T-cell (primary cell): ENCODE results near the gene SLC6A13. TPM values are rescaled to one million over a fixed set of nuclear protein-coding genes. Genes with fewer than 3 reads are reported as not detected.

Experiments
- ATAC-seq, 4 experiments: fragments of 200-7000 bp in 3 of 4; fragments of 150-1000 bp in 1 of 4; cut with Tn5 transposase; replicated peaks in 1 of 4; 1 replicate in 3 of 4; 2 replicates in 1 of 4; pipeline ENCODE4 v1.10.0; 2021; ENCODE audit warnings: moderate library complexity in 3 of 4, mild to moderate bottlenecking in 2 of 4, moderate number of reproducible peaks in 1 of 4
- CTCF ChIA-PET, 2 donors: fragments of 300-600 bp; sonication (Branson Sonifier 250); formaldehyde crosslinking; loops; one replicate each; lab custom pipeline; 2022; ENCODE audit warnings: antibody characterized with exemption in 2 of 2; lab: Charles Lee
- POLR2A ChIA-PET, 2 donors: fragments of 300-600 bp; sonication (Branson Sonifier 250); formaldehyde crosslinking; loops; one replicate each; lab custom pipeline; 2022; ENCODE audit warnings: antibody characterized with exemption in 2 of 2; lab: Charles Lee
- DNase-seq, 35 experiments: peaks; one replicate each; pipeline versions ENCODE4 v3.0.0 to v3.0.0-alpha.2; 2013 to 2023
- H3K27ac ChIP-seq: one replicate; pipeline ENCODE4 v1.5.1; 2013; ENCODE audit warnings: low read length
- H3K27me3 ChIP-seq, 2 experiments: replicated peaks in 1 of 2; 1 replicate in 1 of 2; 2 replicates in 1 of 2; pipeline versions ENCODE4 v1.6.1 to v1.7.0; 2013; ENCODE audit warnings: low read length in 1 of 2, mixed read lengths in 1 of 2; ENCODE audit not compliant: control insufficient read depth in 2 of 2, insufficient read depth in 2 of 2; ENCODE audit errors: extremely low read depth in 1 of 2
- H3K36me3 ChIP-seq, 2 donors: 1 replicate in 1 of 2; 2 replicates in 1 of 2; pipeline versions ENCODE4 v1.6.1 to v1.7.0; 2013; ENCODE audit warnings: low read length in 1 of 2; ENCODE audit not compliant: control insufficient read depth in 2 of 2, insufficient read depth in 1 of 2; ENCODE audit errors: extremely low read depth in 1 of 2
- H3K4me1 ChIP-seq, 2 experiments: 1 replicate in 1 of 2; 2 replicates in 1 of 2; pipeline versions ENCODE4 v1.6.1 to v1.7.0; 2013; ENCODE audit warnings: low read length in 2 of 2, mixed read lengths in 1 of 2; ENCODE audit not compliant: insufficient read depth in 2 of 2, control insufficient read depth in 1 of 2; ENCODE audit errors: extremely low read depth in 1 of 2
- H3K4me3 ChIP-seq, 2 donors: 1 replicate in 1 of 2; 2 replicates in 1 of 2; pipeline versions ENCODE4 v1.5.1 to v1.7.0; 2013; ENCODE audit warnings: mild to moderate bottlenecking in 2 of 2, low read length in 1 of 2, moderate library complexity in 1 of 2; ENCODE audit not compliant: control insufficient read depth in 1 of 2; ENCODE audit errors: extremely low read depth in 1 of 2
- H3K9me3 ChIP-seq: 2 replicates; pipeline ENCODE4 v1.7.0; 2013
- H3K27ac Mint-ChIP-seq, 2 donors: one replicate each; pipeline ENCODE4 v1.8.0; 2020 to 2021; ENCODE audit warnings: mild to moderate bottlenecking in 2 of 2, mixed read lengths in 2 of 2
- H3K27me3 Mint-ChIP-seq, 2 donors: one replicate each; pipeline ENCODE4 v1.8.0; 2021 to 2022; ENCODE audit warnings: mixed read lengths in 2 of 2
- H3K36me3 Mint-ChIP-seq: one replicate; pipeline ENCODE4 v1.8.0; 2021; ENCODE audit warnings: mixed read lengths
- H3K4me1 Mint-ChIP-seq, 3 donors: one replicate each; pipeline ENCODE4 v1.8.0; 2020 to 2022; ENCODE audit warnings: mixed read lengths in 3 of 3, mild to moderate bottlenecking in 1 of 3
- H3K4me3 Mint-ChIP-seq, 3 donors: one replicate each; pipeline ENCODE4 v1.8.0; 2020 to 2022; ENCODE audit warnings: mild to moderate bottlenecking in 3 of 3, mixed read lengths in 3 of 3, moderate library complexity in 3 of 3
- H3K9me3 Mint-ChIP-seq, 3 donors: one replicate each; pipeline ENCODE4 v1.8.0; 2020 to 2022; ENCODE audit warnings: mixed read lengths in 3 of 3
- WGBS: methylation state at CpG from one replicate; pipeline ENCODE4 v1.1.5; 2013; ENCODE audit warnings: missing lambda C conversion rate; ENCODE audit not compliant: insufficient coverage; 5-methylcytosine and 5-hydroxymethylcytosine counted together
- total RNA-seq, 35 experiments: library from RNA in 6 of 35; stranded (reverse) in 6 of 35; fragments of 120-200 nt in 1 of 35; gene quantifications; one replicate each; pipeline versions ENCODE4 v1.2.1 to v1.2.4 and lab custom pipeline; 2013 to 2026

The SLC6A13 gene
- total RNA-seq, 5 donors from 2014 or later (not counting 1 experiment from before 2014, with no cell fraction given) = 0.49 to 1.8 (median 0.86) TPM

DNA sequence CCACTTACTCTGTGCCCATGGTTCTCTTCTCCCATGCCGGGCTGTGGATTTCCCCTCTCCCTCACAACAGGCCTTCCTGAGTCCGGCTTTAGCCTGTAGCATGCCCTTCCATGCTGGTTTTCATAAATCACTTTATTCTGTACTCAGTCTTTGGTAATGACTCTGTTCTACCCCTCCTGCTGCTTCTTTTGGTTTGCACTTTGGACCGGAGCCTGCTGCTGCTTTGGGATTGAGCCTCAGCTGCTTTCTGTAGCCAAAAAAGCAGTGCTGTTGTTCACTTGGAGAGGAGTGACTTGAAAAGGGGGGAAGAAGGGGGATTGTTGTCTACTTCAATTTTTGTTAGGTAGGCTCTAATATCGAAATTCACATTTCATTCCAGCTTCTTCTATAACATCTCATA, 8.5 kb upstream of the SLC6A13 start:
- Mint-ChIP-seq H3K36me3 (no peaks in the 10 kb centered on the region), H3K27me3 (no peaks in the 10 kb centered on the region), H3K4me3 (no peak overlapping the region), H3K4me1 (no peaks in the 10 kb centered on the region), H3K9me3 (no peaks in the 10 kb centered on the region), H3K27ac (no peak overlapping the region)
- H3K4me3 ChIP-seq = no peak overlapping the region
- H3K27me3 ChIP-seq = no peaks in the 10 kb centered on the region
- WGBS = 100% methylated on average over 2 of the region's 4 CpGs
- ChIA-PET CTCF (no interaction called here), POLR2A (no interaction called here)
- H3K9me3 ChIP-seq = no peaks in the 10 kb centered on the region
- DNase-seq (no peak), ATAC-seq (no peak)
- H3K27ac ChIP-seq = no peak overlapping the region
- no peaks in the 10 kb centered on the region for H3K36me3 ChIP-seq
- H3K4me1 ChIP-seq = no peaks in the 10 kb centered on the region

DNA sequence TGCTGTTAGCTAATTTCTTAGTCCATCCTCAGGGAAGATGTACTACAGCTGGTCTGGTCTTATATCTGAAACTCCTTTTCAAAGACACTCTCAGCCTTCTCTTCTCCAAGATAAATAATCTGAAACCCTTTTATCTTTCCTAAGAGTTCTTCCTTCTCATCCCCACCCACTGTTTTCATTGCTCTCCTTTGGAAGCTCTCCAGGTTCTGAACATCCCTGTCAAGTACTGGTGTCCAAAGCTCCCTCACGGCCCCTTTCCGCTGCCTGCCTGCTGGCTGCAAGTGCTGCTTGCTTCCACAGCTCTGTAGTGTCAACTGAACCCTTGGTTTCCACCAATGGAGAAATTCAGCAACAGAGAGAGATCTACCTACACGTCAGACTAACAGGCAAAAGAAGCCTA, 6.6 kb upstream of the SLC6A13 start:
- H3K27me3 ChIP-seq = no peaks in the 10 kb centered on the region
- no peak overlapping the region for H3K27ac Mint-ChIP-seq
- ChIA-PET POLR2A (no interaction called here), CTCF (interaction anchor here in 1 of 2 donors (0.5 kb wide), 1 partner anchor 274 kb away, joined by 3 read pairs; no protein-coding TSS in a partner anchor)
- H3K27ac ChIP-seq = no peak overlapping the region
- H3K9me3 Mint-ChIP-seq = no peaks in the 10 kb centered on the region
- H3K27me3 Mint-ChIP-seq = no peaks in the 10 kb centered on the region
- no peaks in the 10 kb centered on the region for H3K9me3 ChIP-seq
- H3K4me3 ChIP-seq = no peak overlapping the region
- peaks cover 0 to 2% of the 10 kb centered on the region in 2 experiments for H3K4me1 ChIP-seq
- WGBS = 84% methylated on average over 2 of the region's 3 CpGs
- H3K4me3 Mint-ChIP-seq = no peak overlapping the region
- ATAC-seq (no peak), DNase-seq (no peak)
- no peaks in the 10 kb centered on the region for H3K36me3 Mint-ChIP-seq
- no peaks in the 10 kb centered on the region for H3K36me3 ChIP-seq
- H3K4me1 Mint-ChIP-seq = peaks cover 9 to 14% (median 14%) of the 10 kb centered on the region in 3 donors

DNA sequence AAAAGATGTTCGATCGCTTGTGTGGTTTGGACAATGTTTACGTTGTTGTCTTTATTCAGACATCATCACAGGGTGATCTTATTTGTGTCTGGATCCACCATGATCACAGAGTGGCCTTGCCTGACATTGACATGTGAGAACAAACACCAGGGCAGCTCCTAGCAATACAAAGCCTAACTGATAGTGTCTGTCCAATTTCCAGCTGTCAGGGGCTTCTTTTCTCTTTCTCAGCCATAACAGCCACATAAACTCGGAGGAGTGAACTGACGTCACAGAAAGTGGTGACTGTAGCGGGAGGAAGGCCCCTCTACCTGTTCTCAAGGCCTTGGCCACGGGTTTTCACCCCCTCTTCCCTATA, 5.8 kb upstream of the SLC6A13 start:
- 80% methylated on average over 7 of the region's 7 CpGs for WGBS
- no peaks in the 10 kb centered on the region for H3K9me3 Mint-ChIP-seq
- no peaks in the 10 kb centered on the region for H3K36me3 ChIP-seq
- peaks cover 0 to 2% of the 10 kb centered on the region in 2 donors for H3K27me3 Mint-ChIP-seq
- H3K4me1 ChIP-seq = peaks cover 3 to 4% of the 10 kb centered on the region in 2 experiments
- H3K27ac ChIP-seq = no peak overlapping the region
- ChIA-PET POLR2A (no interaction called here), CTCF (interaction anchor here in 1 of 2 donors (0.5 kb wide), 1 partner anchor 275 kb away, joined by 3 read pairs; no protein-coding TSS in a partner anchor)
- H3K4me3 ChIP-seq = no peak overlapping the region
- H3K4me3 Mint-ChIP-seq = no peak overlapping the region
- DNase-seq (no peak), ATAC-seq (no peak)
- peaks cover 3% of the 10 kb centered on the region for H3K36me3 Mint-ChIP-seq
- no peaks in the 10 kb centered on the region for H3K9me3 ChIP-seq
- peaks cover 12 to 19% (median 19%) of the 10 kb centered on the region in 3 donors for H3K4me1 Mint-ChIP-seq
- H3K27me3 ChIP-seq = no peaks in the 10 kb centered on the region
- no peak overlapping the region for H3K27ac Mint-ChIP-seq

DNA sequence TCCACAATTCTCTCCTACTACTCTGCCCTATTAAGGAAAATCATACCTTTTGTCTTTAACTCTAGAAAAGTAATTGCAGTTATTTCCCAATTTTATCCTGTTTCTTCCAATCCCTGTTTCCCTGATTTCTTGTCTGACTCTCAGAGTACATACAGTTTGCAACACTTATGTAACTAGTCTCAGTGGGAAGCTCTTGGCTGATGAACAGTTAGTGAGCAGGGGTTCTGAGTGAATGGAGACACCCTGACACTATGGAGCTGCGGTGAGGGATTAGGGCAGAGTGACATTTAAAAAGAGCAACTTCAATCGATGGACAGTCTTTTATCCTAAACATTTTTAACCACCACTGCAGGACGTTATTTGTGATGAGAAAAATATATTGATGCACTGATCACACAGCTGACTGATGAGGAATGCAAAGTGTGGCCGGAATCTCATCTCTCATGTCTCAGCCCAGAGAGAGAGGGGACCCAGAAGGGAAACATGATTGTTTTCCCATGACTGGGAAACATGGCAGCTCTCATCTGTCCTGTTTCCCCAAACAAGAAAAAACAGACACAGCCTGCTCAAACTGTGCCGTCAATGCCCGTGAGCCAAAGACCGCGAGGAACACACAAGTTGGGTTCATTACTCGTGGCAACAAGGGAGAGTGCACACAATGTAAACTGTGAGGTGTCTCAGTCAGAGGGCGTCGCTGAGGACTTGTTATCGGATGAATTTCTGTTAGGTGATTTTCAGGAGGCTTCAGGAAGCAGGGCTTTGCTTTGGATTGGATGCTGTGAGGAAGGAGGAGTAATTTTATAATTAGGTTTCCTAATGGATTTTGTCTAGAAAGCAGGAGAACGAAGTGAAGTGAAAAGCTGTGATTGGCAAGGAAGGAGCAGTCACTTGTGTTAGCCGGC, 5.2 kb upstream of the SLC6A13 start:
- Mint-ChIP-seq H3K27ac (no peak overlapping the region), H3K36me3 (peaks cover 3% of the 10 kb centered on the region), H3K27me3 (peaks cover 0 to 2% of the 10 kb centered on the region in 2 donors), H3K4me1 (peaks cover 12 to 19% (median 19%) of the 10 kb centered on the region in 3 donors), H3K4me3 (no peak overlapping the region), H3K9me3 (no peaks in the 10 kb centered on the region)
- no peaks in the 10 kb centered on the region for H3K36me3 ChIP-seq
- H3K4me3 ChIP-seq = no peak overlapping the region
- POLR2A ChIA-PET = no interaction called here
- CTCF ChIA-PET = no interaction called here
- WGBS = 87% methylated on average over 11 of the region's 14 CpGs
- peaks cover 3 to 4% of the 10 kb centered on the region in 2 experiments for H3K4me1 ChIP-seq
- DNase-seq = no peak
- no peak overlapping the region for H3K27ac ChIP-seq
- H3K27me3 ChIP-seq = no peaks in the 10 kb centered on the region
- ATAC-seq = no peak
- H3K9me3 ChIP-seq = no peaks in the 10 kb centered on the region

DNA sequence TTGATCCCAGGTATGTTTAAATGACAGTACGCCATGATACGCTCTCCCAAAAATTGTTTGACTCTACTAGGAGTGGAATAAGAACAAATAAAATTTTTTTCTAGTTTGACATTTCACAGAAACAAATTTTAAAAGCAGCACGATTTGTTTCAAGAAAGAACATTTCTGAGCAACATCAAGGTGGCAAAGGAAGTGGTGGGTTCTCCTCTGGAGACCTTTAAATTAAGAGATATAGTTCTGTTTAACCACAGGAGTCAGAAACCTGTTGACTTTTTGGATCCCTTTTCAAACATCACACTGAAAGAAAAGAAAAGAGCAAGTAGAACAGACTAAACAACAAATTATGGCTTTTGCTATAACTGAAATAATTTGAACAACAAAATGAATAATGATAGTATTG, 2.5 kb upstream of the SLC6A13 start:
- H3K9me3 Mint-ChIP-seq = no peaks in the 10 kb centered on the region
- POLR2A ChIA-PET = no interaction called here
- peaks cover 12 to 19% (median 19%) of the 10 kb centered on the region in 3 donors for H3K4me1 Mint-ChIP-seq
- ATAC-seq (no peak), DNase-seq (no peak)
- peaks cover 3% of the 10 kb centered on the region for H3K36me3 Mint-ChIP-seq
- H3K27ac Mint-ChIP-seq = no peak overlapping the region
- WGBS = no CpG with 5 or more reads among the region's 3 CpGs
- Histone ChIP-seq H3K4me3 (no peak overlapping the region), H3K27ac (no peak overlapping the region), H3K27me3 (peaks cover 0 to 2% of the 10 kb centered on the region in 2 experiments), H3K9me3 (no peaks in the 10 kb centered on the region), H3K36me3 (no peaks in the 10 kb centered on the region), H3K4me1 (peaks cover 3 to 4% of the 10 kb centered on the region in 2 experiments)
- CTCF ChIA-PET = no interaction called here
- no peak overlapping the region for H3K4me3 Mint-ChIP-seq
- peaks cover 0 to 5% of the 10 kb centered on the region in 2 donors for H3K27me3 Mint-ChIP-seq

DNA sequence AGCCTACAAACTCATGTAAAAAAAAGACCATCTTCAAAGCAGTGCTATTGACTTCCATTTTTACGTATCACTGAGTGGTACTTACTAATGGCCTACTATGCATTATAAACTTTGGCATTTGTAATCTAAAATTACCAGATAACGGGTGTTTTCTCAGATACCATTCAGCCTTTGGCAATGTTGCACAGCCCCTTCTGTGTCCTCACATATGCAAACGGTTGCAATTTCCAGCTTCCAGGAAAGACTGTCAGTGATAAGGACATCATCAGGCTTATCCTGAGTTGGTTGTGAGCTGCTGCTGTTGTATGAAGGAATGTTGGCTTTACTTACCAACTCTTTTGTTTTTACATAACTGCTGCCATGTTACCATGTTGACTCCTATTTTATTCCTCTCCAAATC, 1.6 kb upstream of the SLC6A13 start:
- DNase-seq (no peak), ATAC-seq (no peak)
- Mint-ChIP-seq H3K27me3 (peaks cover 0 to 11% of the 10 kb centered on the region in 2 donors), H3K27ac (no peak overlapping the region), H3K4me1 (peaks cover 12 to 19% (median 19%) of the 10 kb centered on the region in 3 donors), H3K4me3 (no peak overlapping the region), H3K9me3 (no peaks in the 10 kb centered on the region), H3K36me3 (peaks cover 3% of the 10 kb centered on the region)
- H3K4me1 ChIP-seq = peaks cover 3 to 4% of the 10 kb centered on the region in 2 experiments
- no peak overlapping the region for H3K27ac ChIP-seq
- no peak overlapping the region for H3K4me3 ChIP-seq
- CTCF ChIA-PET = no interaction called here
- POLR2A ChIA-PET = no interaction called here
- no peaks in the 10 kb centered on the region for H3K9me3 ChIP-seq
- peaks cover 0 to 5% of the 10 kb centered on the region in 2 experiments for H3K27me3 ChIP-seq
- 83% methylated on average over 3 of the region's 3 CpGs for WGBS
- H3K36me3 ChIP-seq = no peaks in the 10 kb centered on the region
